Measurements from ENCODE around the gene DHX38. TPM values are rescaled to one million over a fixed set of nuclear protein-coding genes. Genes with fewer than 3 reads are reported as not detected.
"Not testable (repeated sequence)": the region's sequence is repeated elsewhere in the genome, so short reads cannot be mapped to it uniquely, and the experiment has no call there.

DHX38 gene
- total and polyA plus RNA-seq, 8 donors = 11.1 to 153 (median 45.1) TPM

DNA sequence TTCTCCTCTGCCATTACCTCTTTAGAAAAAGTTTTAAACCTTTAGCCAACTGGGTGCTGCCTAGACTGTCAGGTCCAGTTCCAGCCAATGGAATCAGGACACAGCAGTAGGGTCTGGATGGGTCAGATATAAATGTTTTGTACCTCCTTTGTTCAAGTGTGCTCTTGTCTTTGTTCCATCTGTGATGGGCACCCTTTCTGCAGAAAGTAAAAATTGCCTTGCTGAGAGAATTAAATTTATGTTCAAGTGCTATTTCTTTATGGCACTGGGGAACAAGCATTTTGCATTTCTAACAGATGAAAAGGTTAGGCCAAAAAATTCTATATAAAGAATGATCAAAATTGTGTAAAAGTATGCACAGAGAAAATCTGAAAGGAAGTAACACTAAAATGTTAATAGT lies 44.5 kb upstream of the DHX38 start:
- Histone ChIP-seq H3K9me3 (peaks cover 0 to 12% (median 4%) of the 10 kb centered on the region in 4 donors), H3K27me3 (no peaks in the 10 kb centered on the region), H3K4me1 (no peaks in the 10 kb centered on the region), H3K4me3 (no peak overlapping the region), H3K27ac (no peak overlapping the region), H3K36me3 (peaks cover 0 to 1% (median under 1%) of the 10 kb centered on the region in 4 donors)
- intact Hi-C loops (cut with DNase I; ENCODE audit: low total_unique reads) = no loop called here
- TF ChIP-seq POLR2AphosphoS5 (IDR thresholded peaks at IDR 0.05) = no peak
- no peak for TF ChIP-seq POLR2A (IDR thresholded peaks at IDR 0.05)
- TF ChIP-seq, protein P1, sequence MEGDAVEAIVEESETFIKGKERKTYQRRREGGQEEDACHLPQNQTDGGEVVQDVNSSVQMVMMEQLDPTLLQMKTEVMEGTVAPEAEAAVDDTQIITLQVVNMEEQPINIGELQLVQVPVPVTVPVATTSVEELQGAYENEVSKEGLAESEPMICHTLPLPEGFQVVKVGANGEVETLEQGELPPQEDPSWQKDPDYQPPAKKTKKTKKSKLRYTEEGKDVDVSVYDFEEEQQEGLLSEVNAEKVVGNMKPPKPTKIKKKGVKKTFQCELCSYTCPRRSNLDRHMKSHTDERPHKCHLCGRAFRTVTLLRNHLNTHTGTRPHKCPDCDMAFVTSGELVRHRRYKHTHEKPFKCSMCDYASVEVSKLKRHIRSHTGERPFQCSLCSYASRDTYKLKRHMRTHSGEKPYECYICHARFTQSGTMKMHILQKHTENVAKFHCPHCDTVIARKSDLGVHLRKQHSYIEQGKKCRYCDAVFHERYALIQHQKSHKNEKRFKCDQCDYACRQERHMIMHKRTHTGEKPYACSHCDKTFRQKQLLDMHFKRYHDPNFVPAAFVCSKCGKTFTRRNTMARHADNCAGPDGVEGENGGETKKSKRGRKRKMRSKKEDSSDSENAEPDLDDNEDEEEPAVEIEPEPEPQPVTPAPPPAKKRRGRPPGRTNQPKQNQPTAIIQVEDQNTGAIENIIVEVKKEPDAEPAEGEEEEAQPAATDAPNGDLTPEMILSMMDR (IDR thresholded peaks at IDR 0.05) = no peak
- DNase-seq = no peak

DNA sequence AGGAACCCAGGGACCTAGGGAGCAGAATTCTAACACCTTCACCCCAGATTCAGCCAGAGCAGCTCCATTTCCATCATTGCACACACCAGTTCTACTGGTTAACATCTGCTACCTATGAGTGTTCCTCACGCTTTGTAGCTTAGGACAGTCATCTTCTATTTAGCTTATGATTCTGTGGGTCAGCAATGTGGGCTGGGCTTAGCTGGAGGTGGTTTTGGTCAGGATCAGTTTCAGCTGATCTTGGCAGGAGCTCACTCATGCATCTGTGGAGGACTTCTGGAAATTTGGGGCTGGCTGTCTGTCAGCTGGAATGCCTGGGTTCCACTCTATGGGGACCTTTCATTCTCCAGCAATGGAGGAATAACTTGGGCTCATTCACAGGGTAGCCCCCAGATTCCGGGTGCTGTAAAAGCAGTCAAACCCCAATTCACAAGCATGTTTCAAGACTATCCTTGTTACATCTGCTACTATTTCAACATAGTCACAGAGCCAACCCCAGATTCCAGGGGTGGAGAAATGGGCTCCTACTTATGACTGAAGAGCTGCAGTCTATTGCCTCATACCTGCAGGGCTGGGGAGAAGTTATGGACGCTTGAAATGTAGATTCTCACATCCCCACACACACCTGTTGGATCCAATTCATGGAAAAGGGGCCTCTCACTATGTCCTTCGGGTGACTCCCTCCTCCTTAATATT lies 42.7 kb upstream of the DHX38 start:
- Histone ChIP-seq H3K4me1 (no peaks in the 10 kb centered on the region), H3K4me3 (no peak overlapping the region), H3K9me3 (peaks cover 0 to 12% (median 4%) of the 10 kb centered on the region in 4 donors), H3K27me3 (no peaks in the 10 kb centered on the region), H3K36me3 (no peaks in the 10 kb centered on the region), H3K27ac (no peak overlapping the region)
- intact Hi-C loops (cut with DNase I; ENCODE audit: low total_unique reads) = no loop called here
- TF ChIP-seq POLR2A (IDR thresholded peaks at IDR 0.05) (no peak), EP300 (IDR thresholded peaks at IDR 0.05) (no peak), POLR2AphosphoS5 (IDR thresholded peaks at IDR 0.05) (no peak)
- TF ChIP-seq, protein P1 (IDR thresholded peaks at IDR 0.05) = no peak
- no peak for DNase-seq
- WGBS, 5 donors = 85 to 94% (median 88%) methylated on average over 3 to 4 of the region's 4 CpGs

DNA sequence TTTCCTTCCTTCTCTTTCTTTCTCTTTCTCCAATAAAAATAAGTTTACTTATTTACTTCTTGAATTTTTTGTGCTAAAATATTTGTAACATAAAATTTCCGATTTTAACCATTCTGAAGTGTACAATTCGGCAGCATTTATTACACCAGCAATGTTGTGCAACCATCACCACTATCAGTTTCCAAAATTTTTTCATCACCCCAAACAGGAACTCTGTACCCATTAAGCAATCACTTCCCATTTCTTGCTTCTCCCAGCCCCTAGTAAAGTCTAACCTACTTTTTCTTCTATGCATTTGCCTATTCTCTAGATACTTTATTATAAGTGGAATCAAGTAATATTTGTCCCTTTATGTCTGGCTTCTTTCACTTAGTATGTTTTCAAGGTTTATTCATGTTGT lies 41.8 kb upstream of the DHX38 start:
- Histone ChIP-seq H3K4me3 (no peak overlapping the region), H3K27me3 (no peaks in the 10 kb centered on the region), H3K36me3 (no peaks in the 10 kb centered on the region), H3K4me1 (no peaks in the 10 kb centered on the region), H3K27ac (no peak overlapping the region), H3K9me3 (peaks cover 0 to 12% (median 4%) of the 10 kb centered on the region in 4 donors)
- 72 to 91% (median 90%) methylated on average over 2 of the region's 2 CpGs for WGBS, 5 donors
- no peak for DNase-seq
- TF ChIP-seq, protein P1 (IDR thresholded peaks at IDR 0.05) = no peak
- TF ChIP-seq EP300 (IDR thresholded peaks at IDR 0.05) = no peak
- no peak for TF ChIP-seq POLR2AphosphoS5 (IDR thresholded peaks at IDR 0.05)
- no peak for TF ChIP-seq POLR2A (IDR thresholded peaks at IDR 0.05)
- intact Hi-C loops (cut with DNase I; ENCODE audit: low total_unique reads) = no loop called here

GRCh38 chr16:72054254-72054847 lies 39.3 kb upstream of the DHX38 start, which contains the start of gene HP:
HP (plus strand) TSS chr16:72054505; CDS start chr16:72054653, 148 bp downstream.
- H3K4me1 ChIP-seq; H3K36me3 ChIP-seq; H3K9me3 ChIP-seq; H3K27ac ChIP-seq; H3K27me3 ChIP-seq; intact Hi-C loops (cut with DNase I; ENCODE audit: low total_unique reads); H3K4me3 ChIP-seq; DNase-seq: not testable (repeated sequence)
- WGBS, 5 donors = 63 to 81% (median 76%) methylated on average over 5 of the region's 5 CpGs

- TF ChIP-seq EP300 (IDR thresholded peaks at IDR 0.05) (no peak), POLR2A (IDR thresholded peaks at IDR 0.05) (no peak), POLR2AphosphoS5 (IDR thresholded peaks at IDR 0.05) (no peak)
- TF ChIP-seq, protein P1 (IDR thresholded peaks at IDR 0.05) = no peak
- no peak overlapping the region for H3K4me3 ChIP-seq
- no peaks in the 10 kb centered on the region for H3K4me1 ChIP-seq
- H3K9me3 ChIP-seq = no peaks in the 10 kb centered on the region
- H3K36me3 ChIP-seq = no peaks in the 10 kb centered on the region
- 85 to 93% (median 87%) methylated on average over 4 of the region's 4 CpGs for WGBS, 5 donors
- intact Hi-C loops (cut with DNase I; ENCODE audit: low total_unique reads) = no loop called here
- H3K27me3 ChIP-seq = no peaks in the 10 kb centered on the region
- DNase-seq = no peak
- H3K27ac ChIP-seq = no peak overlapping the region
Observed at GRCh38 chr16:72055911-72056310, 37.7 kb upstream of the DHX38 start.

- H3K27ac ChIP-seq; H3K4me3 ChIP-seq; H3K9me3 ChIP-seq; H3K27me3 ChIP-seq; DNase-seq; H3K4me1 ChIP-seq; H3K36me3 ChIP-seq; intact Hi-C loops (cut with DNase I; ENCODE audit: low total_unique reads): not testable (repeated sequence)
- 20 to 40% methylated on average over 1 to 2 of the region's 6 CpGs; no CpG with 5 or more reads in 3 of the 5 donors for WGBS, 5 donors
Observed at GRCh38 chr16:72057313-72057712, 36.3 kb upstream of the DHX38 start.

DNA sequence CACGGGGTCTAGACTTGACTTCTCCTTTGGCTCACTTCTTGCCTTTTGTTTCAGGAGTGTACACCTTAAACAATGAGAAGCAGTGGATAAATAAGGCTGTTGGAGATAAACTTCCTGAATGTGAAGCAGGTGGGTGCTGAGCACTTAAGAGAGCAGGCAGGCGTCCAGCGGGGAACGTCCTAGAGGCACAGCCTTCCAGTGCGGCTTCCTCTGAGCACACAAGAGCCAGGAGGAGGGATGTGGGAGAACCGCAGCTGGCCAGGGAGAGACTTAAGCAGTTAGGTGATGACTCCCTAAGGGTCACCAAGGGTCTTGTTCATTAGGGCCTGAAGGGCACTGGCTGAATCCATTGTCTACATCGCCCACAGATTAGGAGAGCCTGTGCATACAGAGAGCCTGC lies 34.6 kb upstream of the DHX38 start:
- DNase-seq; H3K36me3 ChIP-seq; intact Hi-C loops (cut with DNase I; ENCODE audit: low total_unique reads); H3K4me1 ChIP-seq; H3K27me3 ChIP-seq; H3K9me3 ChIP-seq; H3K4me3 ChIP-seq; H3K27ac ChIP-seq: not testable (repeated sequence)
- WGBS, 5 donors = 23 to 45% (median 41%) methylated on average over 5 to 7 of the region's 7 CpGs

All from stomach (tissue), 9 donors.